K562 (cell line): ENCODE results near the gene ABCC11. TPM values are rescaled to one million over a fixed set of nuclear protein-coding genes. Genes with fewer than 3 reads are reported as not detected.
"Not testable (repeated sequence)": the region's sequence is repeated elsewhere in the genome, so short reads cannot be mapped to it uniquely, and the experiment has no call there.

Experiments used
- ATAC-seq: fragments of 200-7000 bp; cut with Tn5 transposase; 3 replicates; pipeline ENCODE4 v1.9.1; 2020; ENCODE audit warnings: moderate library complexity
- BruUV-seq: library from RNA; stranded (reverse); fragments of 400-500 nt; replicated peaks from 2 replicates; lab custom pipeline; 2021; lab: Mats Ljungman, UMichigan
- CTCF ChIA-PET: fragments of 300-600 bp; formaldehyde crosslinking; extraction: SDS; loops from one replicate; lab custom pipeline; 2021; ENCODE audit warnings: low intra/inter-chr PET ratio; lab: Yijun Ruan, JAX
- POLR2A ChIA-PET: fragments of 300-600, 350-650 bp; sonication (Branson Sonifier 250); formaldehyde crosslinking; extraction: SDS; loops from one replicate; lab custom pipeline; 2021; ENCODE audit warnings: antibody characterized with exemption, inconsistent platforms; lab: Yijun Ruan, JAX
- DNase-seq, 4 experiments: peaks; one replicate each; pipeline versions ENCODE4 v3.0.0 to v3.0.0-alpha.2; 2011 to 2018; ENCODE audit warnings: low spot score in 3 of 4, mixed read lengths in 3 of 4; ENCODE audit errors: extremely low read depth in 1 of 4
- FAIRE-seq: peaks from 2 replicates; lab custom pipeline; 2011; peaks lifted over from hg19 to GRCh38; lab: Jason Lieb, UNC
- H2AFZ ChIP-seq: 2 replicates; pipeline ENCODE4 v1.6.0; 2011; ENCODE audit warnings: low read depth, low read length, control low read depth, inconsistent platforms
- H3K27ac ChIP-seq: fragments of 200-600 bp; 3 replicates; pipeline ENCODE4 v1.8.0; 2011; ENCODE audit warnings: low read depth, mild to moderate bottlenecking, control low read depth, inconsistent platforms, low read length, moderate library complexity, mixed read lengths; ENCODE audit errors: extremely low read depth
- H3K27me3 ChIP-seq, 2 experiments: fragments of 300-600 bp in 1 of 2; 2 replicates in 1 of 2; 3 replicates in 1 of 2; pipeline versions ENCODE4 v1.6.0 to v1.8.0; 2011; ENCODE audit warnings: inconsistent platforms in 2 of 2, low read length in 2 of 2, mild to moderate bottlenecking in 1 of 2, mixed read lengths in 1 of 2, moderate library complexity in 1 of 2; ENCODE audit not compliant: control insufficient read depth in 2 of 2, insufficient read depth in 2 of 2
- H3K36me3 ChIP-seq: fragments of 300-600 bp; 3 replicates; pipeline ENCODE4 v1.8.0; 2011; ENCODE audit warnings: mild to moderate bottlenecking, low read length, inconsistent platforms; ENCODE audit not compliant: control insufficient read depth, insufficient read depth
- H3K4me1 ChIP-seq, 2 experiments: fragments of 200-600 bp in 1 of 2; replicated peaks in 1 of 2; 2 replicates in 1 of 2; 3 replicates in 1 of 2; pipeline versions ENCODE4 v1.5.1 to v1.8.0; 2011; ENCODE audit warnings: inconsistent platforms in 2 of 2, low read length in 2 of 2, mild to moderate bottlenecking in 1 of 2, mixed read lengths in 1 of 2, moderate library complexity in 1 of 2; ENCODE audit not compliant: control insufficient read depth in 2 of 2, insufficient read depth in 2 of 2
- H3K4me2 ChIP-seq: 2 replicates; pipeline ENCODE4 v1.6.1; 2011; ENCODE audit warnings: low read length, control low read depth, inconsistent platforms, mixed read lengths; ENCODE audit not compliant: insufficient read depth
- H3K4me3 ChIP-seq: fragments of 200-600 bp; sonication (generic), shearing (Covaris generic); 2 replicates; pipeline ENCODE4 v1.5.1; 2016; ENCODE audit warnings: control low read depth, inconsistent platforms
- H3K79me2 ChIP-seq: fragments of 200-600 bp; 3 replicates; pipeline ENCODE4 v1.8.0; 2011; ENCODE audit warnings: low read length, inconsistent platforms; ENCODE audit not compliant: control insufficient read depth, insufficient read depth
- H3K9ac ChIP-seq, 2 experiments: 2 replicates each; pipeline versions ENCODE4 v1.6.0 to v1.6.1; 2011; ENCODE audit warnings: low read depth in 2 of 2, low read length in 2 of 2, control low read depth in 1 of 2, inconsistent platforms in 1 of 2, mild to moderate bottlenecking in 1 of 2, mixed read lengths in 1 of 2; ENCODE audit not compliant: insufficient read depth in 1 of 2
- H3K9me1 ChIP-seq: one replicate; pipeline ENCODE4 v1.6.0; 2011; ENCODE audit warnings: inconsistent platforms, mild to moderate bottlenecking, low read length, moderate library complexity; ENCODE audit not compliant: control insufficient read depth, insufficient read depth
- H3K9me3 ChIP-seq: replicated peaks from 2 replicates; pipeline ENCODE4 v1.5.1; 2011; ENCODE audit warnings: low read depth, low read length, inconsistent platforms; ENCODE audit not compliant: control insufficient read depth, insufficient read depth
- H4K20me1 ChIP-seq: replicated peaks from 2 replicates; pipeline ENCODE4 v1.6.1; 2011; ENCODE audit warnings: low read length, inconsistent platforms, mixed read lengths; ENCODE audit not compliant: control insufficient read depth, insufficient read depth
- CCNT2 ChIP-seq: IDR thresholded peaks from 2 replicates; pipeline ENCODE4 v1.6.1; 2011; ENCODE audit warnings: borderline replicate concordance, low read depth, mild to moderate bottlenecking, moderate library complexity, mixed read lengths, low read length; ENCODE audit not compliant: insufficient read length; ENCODE audit errors: extremely low read depth
- HDAC1 ChIP-seq, 2 experiments: fragments of 450-650 bp; IDR thresholded peaks; 2 replicates each; pipeline ENCODE4 v1.6.1; 2016 to 2017; ENCODE audit warnings: inconsistent platforms in 1 of 2, mild to moderate bottlenecking in 1 of 2, moderate library complexity in 1 of 2
- HLTF ChIP-seq: fragments of 450-650 bp; IDR thresholded peaks from 2 replicates; pipeline ENCODE4 v1.6.1; 2016
- ILK ChIP-seq: fragments of 450-650 bp; IDR thresholded peaks from 2 replicates; pipeline ENCODE4 v1.6.1; 2016; ENCODE audit warnings: missing genetic modification characterization, low read depth, mild to moderate bottlenecking, missing compliant biosample characterization, moderate library complexity, borderline replicate concordance
- KDM2B ChIP-seq: fragments of 250-450 bp; sonication (Bioruptor Pico); IDR thresholded peaks from 2 replicates; pipeline ENCODE4 v1.8.0; 2021; ENCODE audit warnings: mild to moderate bottlenecking, moderate library complexity
- MYC ChIP-seq, 2 experiments: fragments of 250-450 bp in 1 of 2; sonication (Bioruptor Pico) in 1 of 2; IDR thresholded peaks; 2 replicates each; pipeline versions ENCODE4 v1.5.1 to v1.6.1; 2012 to 2021; ENCODE audit warnings: low read depth in 2 of 2, borderline replicate concordance in 1 of 2, improper control_type of control experiment in 1 of 2, low read length in 1 of 2, mild to moderate bottlenecking in 1 of 2, moderate library complexity in 1 of 2
- NFRKB ChIP-seq: fragments of 450-650 bp; IDR thresholded peaks from 2 replicates; pipeline ENCODE4 v1.6.1; 2016; ENCODE audit warnings: low read depth
- PPARD ChIP-seq: fragments of 250-450 bp; sonication (Bioruptor Pico); IDR thresholded peaks from 2 replicates; pipeline ENCODE4 v1.8.0; 2022; ENCODE audit warnings: inconsistent platforms, mild to moderate bottlenecking, moderate library complexity
- RUNX1 ChIP-seq: sonication (generic); IDR thresholded peaks from 2 replicates; pipeline ENCODE4 v1.6.1; 2016; ENCODE audit warnings: antibody characterized with exemption, low read depth
- SRSF9 ChIP-seq: fragments of 200-400 bp; formaldehyde crosslinking; IDR thresholded peaks from 2 replicates; pipeline ENCODE4 v1.6.1; 2017; ENCODE audit warnings: low read depth, low read length, borderline replicate concordance
- TCF7 ChIP-seq: sonication (generic); IDR thresholded peaks from 2 replicates; pipeline ENCODE4 v1.6.1; 2016; ENCODE audit warnings: antibody characterized with exemption, borderline replicate concordance
- ZNF175 ChIP-seq: fragments of 200-800 bp; sonication (Bioruptor generic); IDR thresholded peaks from 2 replicates; pipeline ENCODE4 v1.6.1; 2016; ENCODE audit warnings: low read depth, mild to moderate bottlenecking, missing genetic modification characterization, missing compliant biosample characterization
- WGBS: fragments of 100-300 bp; shearing (Covaris generic); methylation state at CpG from one replicate; pipeline ENCODE4 v1.1.6; 2016; ENCODE audit warnings: low coverage, mixed read lengths; ENCODE audit not compliant: insufficient coverage; ENCODE audit errors: missing lambda C conversion rate; 5-methylcytosine and 5-hydroxymethylcytosine counted together
- in situ Hi-C: fragments of 300-500 bp; cut with MboI; formaldehyde crosslinking; loops from 4 replicates; pipeline ENCODE4 v1.15.0; 2018; ENCODE audit warnings: inconsistent platforms, mixed read lengths
- intact Hi-C: fragments of 100-400 bp; cut with micrococcal nuclease; formaldehyde crosslinking; loops from 2 replicates; pipeline ENCODE4 v1.14.2; 2022
- polyA plus RNA-seq, 8 experiments: library from polyadenylated mRNA; depleted of rRNA in 4 of 8; stranded (reverse) in 5 of 8; unstranded in 3 of 8; fragments of >200 nt; fragmentation: Nextera tagmentation in 2 of 8; fragmentation: Illumina TruSeq in 1 of 8; extraction: Ambion mirVana in 2 of 8; extraction: Trizol in 1 of 8; gene quantifications; 2 replicates each; pipeline versions ENCODE4 v1.2.1 to v1.2.3, GENCODE V29; 2011 to 2014; ENCODE audit warnings: inconsistent platforms in 1 of 8, missing spikeins in 1 of 8
- total RNA-seq, 7 experiments: library from RNA; depleted of rRNA in 6 of 7; stranded (reverse); fragments of >200 nt in 6 of 7; fragmentation: Illumina TruSeq in 2 of 7; extraction: Trizol in 2 of 7; gene quantifications; 2 replicates each; pipeline versions ENCODE4 v1.2.1 to v1.2.3, GENCODE V29; 2011 to 2021; ENCODE audit warnings: low replicate concordance in 1 of 7
- TF ChIP-seq, protein P1 (sequence below): fragments of 450-650 bp; IDR thresholded peaks from 2 replicates; pipeline ENCODE4 v1.6.1; 2016; ENCODE audit warnings: antibody characterized with exemption

ABCC11 gene
- total and polyA plus RNA-seq, 9 of the 15 experiments (the other 6 are each of a cell fraction or from before 2014, with no cell fraction given) = 0.04 to 0.14 (median 0.04) TPM; not detected in 6

DNA sequence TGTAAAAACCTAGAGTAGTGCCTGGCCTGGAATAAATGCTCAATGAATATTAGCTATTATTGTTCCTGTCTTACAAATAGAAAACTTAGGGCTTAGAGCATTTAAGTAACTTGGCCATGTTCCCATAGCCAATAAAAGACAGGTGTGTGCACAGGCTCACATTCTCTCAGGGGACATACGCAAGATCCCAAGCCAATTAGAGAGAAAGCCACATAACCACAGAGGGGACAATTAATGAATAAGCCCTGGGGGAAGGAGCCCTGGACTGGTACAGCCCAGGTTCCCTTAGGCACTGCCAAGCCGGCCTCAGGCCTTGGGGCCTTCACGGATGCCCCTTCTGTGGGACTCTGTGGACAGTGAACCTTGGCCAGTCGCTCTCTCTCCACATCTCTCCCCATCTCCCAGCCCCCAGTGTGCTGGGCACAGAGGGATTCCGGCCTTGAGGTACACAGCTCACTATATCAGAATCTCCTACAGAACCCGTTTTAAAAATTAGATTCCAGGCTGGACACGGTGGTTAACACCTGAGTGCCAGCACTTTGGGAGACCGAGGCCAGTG is 64.3 kb downstream of the ABCC11 start:
- no TSS peak for BruUV-seq
- CTCF ChIA-PET = no interaction called here
- H3K4me2 ChIP-seq = no peak overlapping the region
- no peak overlapping the region for H2AFZ ChIP-seq
- no peaks in the 10 kb centered on the region for H3K36me3 ChIP-seq
- no peaks in the 10 kb centered on the region for H3K4me1 ChIP-seq
- DNase-seq (no peak), ATAC-seq (no peak), FAIRE-seq (no peak)
- no peak overlapping the region for H3K4me3 ChIP-seq
- H4K20me1 ChIP-seq = no peaks in the 10 kb centered on the region; the same call in 1 of the 2 replicates
- no peaks in the 10 kb centered on the region for H3K79me2 ChIP-seq
- intact Hi-C loops = no loop called here
- H3K27me3 ChIP-seq = peaks cover 0 to 44% of the 10 kb centered on the region in 2 experiments; a peak in 3 of 5 replicates
- WGBS = 4% methylated on average over 8 of the region's 8 CpGs
- POLR2A ChIA-PET = interaction anchor here (0.7 to 1.5 kb wide), 3 partner anchors 9 to 259 kb away, joined by 3 to 6 read pairs (median 3); no protein-coding TSS in a partner anchor
- TF ChIP-seq NFRKB (no peak), SRSF9 (no peak), ILK (tag) (no peak), CCNT2 (no peak), MYC (IDR thresholded peaks at IDR 0.05; ENCODE audit: low read depth, low read length) (no peak), MYC (CRISPR knock-in tag; IDR thresholded peaks at IDR 0.05; ENCODE audit: borderline replicate concordance, low read depth) (no peak), HDAC1 (IDR thresholded peaks at IDR 0.05) (no peak), TCF7 (no peak), PPARD (CRISPR knock-in tag) (no peak), ZNF175 (no peak), HLTF (no peak), KDM2B (CRISPR knock-in tag) (no peak), RUNX1 (no peak)
- TF ChIP-seq, protein P1, sequence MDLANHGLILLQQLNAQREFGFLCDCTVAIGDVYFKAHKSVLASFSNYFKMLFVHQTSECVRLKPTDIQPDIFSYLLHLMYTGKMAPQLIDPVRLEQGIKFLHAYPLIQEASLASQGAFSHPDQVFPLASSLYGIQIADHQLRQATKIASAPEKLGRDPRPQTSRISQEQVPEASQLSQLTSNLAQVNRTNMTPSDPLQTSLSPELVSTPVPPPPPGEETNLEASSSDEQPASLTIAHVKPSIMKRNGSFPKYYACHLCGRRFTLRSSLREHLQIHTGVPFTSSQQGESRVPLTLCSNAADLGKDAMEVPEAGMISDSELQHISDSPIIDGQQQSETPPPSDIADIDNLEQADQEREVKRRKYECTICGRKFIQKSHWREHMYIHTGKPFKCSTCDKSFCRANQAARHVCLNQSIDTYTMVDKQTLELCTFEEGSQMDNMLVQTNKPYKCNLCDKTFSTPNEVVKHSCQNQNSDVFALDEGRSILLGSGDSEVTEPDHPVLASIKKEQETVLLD = no peak
- H3K9me3 ChIP-seq = no peaks in the 10 kb centered on the region
- no peak overlapping the region for H3K9ac ChIP-seq
- in situ Hi-C loops = no loop called here
- no peaks in the 10 kb centered on the region for H3K9me1 ChIP-seq
- no peak overlapping the region for H3K27ac ChIP-seq

DNA sequence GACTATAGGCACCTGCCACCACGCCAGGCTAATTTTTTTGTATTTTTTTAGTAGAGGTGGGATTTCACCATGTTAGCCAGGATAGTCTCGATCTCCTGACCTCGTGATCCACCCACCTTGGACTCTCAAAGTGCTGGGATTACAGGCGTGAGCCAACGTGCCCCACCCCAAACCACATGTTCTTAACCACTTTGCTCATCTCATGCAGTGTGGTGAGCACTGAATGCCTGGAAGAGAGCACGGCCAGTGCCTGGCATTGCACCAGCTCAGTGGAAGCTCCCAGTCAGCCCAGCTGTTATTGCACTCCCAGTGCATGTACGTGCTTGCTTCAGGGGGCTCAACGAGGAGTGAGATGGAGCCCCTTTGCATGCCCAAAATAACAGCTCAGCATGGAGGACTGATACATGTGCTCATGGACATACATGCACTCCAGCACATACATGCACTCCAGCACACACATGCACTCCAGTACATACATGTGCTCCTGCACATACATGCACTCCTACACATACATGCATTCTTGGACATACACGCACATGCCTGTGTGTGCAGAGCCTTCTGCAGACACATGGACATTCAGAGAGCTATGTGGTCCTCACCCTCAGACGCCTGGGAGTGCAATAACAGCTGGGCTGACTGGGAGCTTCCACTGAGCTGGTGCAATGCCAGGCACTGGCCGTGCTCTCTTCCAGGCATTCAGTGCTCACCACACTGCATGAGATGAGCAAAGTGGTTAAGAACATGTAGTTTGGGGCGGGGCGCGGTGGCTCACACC is 65.4 kb downstream of the ABCC11 start:
- 1% methylated on average over 13 of the region's 14 CpGs for WGBS
- H2AFZ ChIP-seq, H4K20me1 ChIP-seq, CTCF ChIA-PET, H3K9ac ChIP-seq, H3K79me2 ChIP-seq, H3K9me1 ChIP-seq, intact Hi-C loops, DNase-seq, H3K9me3 ChIP-seq, ATAC-seq, H3K4me1 ChIP-seq, H3K27ac ChIP-seq, in situ Hi-C loops, H3K36me3 ChIP-seq, BruUV-seq, FAIRE-seq, H3K4me2 ChIP-seq, H3K4me3 ChIP-seq: not testable (repeated sequence)
- POLR2A ChIA-PET = interaction anchor here (0.6 kb wide), 2 partner anchors 35 to 184 kb away, joined by 3 to 5 read pairs; no protein-coding TSS in a partner anchor
- H3K27me3 ChIP-seq = peaks cover 0 to 38% of the 10 kb centered on the region in 2 experiments; a peak in 3 of 5 replicates
